ENCODE measurements around the gene ATG14. TPM values are rescaled to one million over a fixed set of nuclear protein-coding genes. Genes with fewer than 3 reads are reported as not detected.

Gene ATG14
- total RNA-seq, 1 experiment from 2014 or later = 13.6 TPM

- peaks cover 14% of the 10 kb centered on the region; the same call in 1 of the 2 replicates for H3F3A ChIP-seq (ENCODE audit: insufficient read depth, low read depth)
- CTCF ChIA-PET = no interaction called here
Observed at GRCh38 chr14:55382483-55382882, 29.1 kb downstream of the ATG14 start.

GRCh38 chr14:55381561-55381960 lies 30.1 kb downstream of the ATG14 start:
- H3F3A ChIP-seq (ENCODE audit: insufficient read depth, low read depth) = peaks cover 11% of the 10 kb centered on the region; the same call in 1 of the 2 replicates
- no peak overlapping the region for H3K4me2 ChIP-seq
- no peak overlapping the region for H3K4me3 ChIP-seq
- H4K20me1 ChIP-seq (ENCODE audit: insufficient read depth) = 0 out of 2 replicates have a peak, but pooled peaks cover 4% of the 10 kb centered on the region
- no peaks in the 10 kb centered on the region for H3K9me2 ChIP-seq (ENCODE audit: insufficient read depth)
- ChIA-PET POLR2A (ENCODE audit: unreplicated experiment) (interaction anchor here (0.7 kb wide), 1 partner anchor 53 kb away, joined by 4 read pairs; no protein-coding TSS in a partner anchor), CTCF (no interaction called here)
- no peaks in the 10 kb centered on the region for H3K79me2 ChIP-seq (ENCODE audit: low read depth)
- H3K27me3 ChIP-seq (ENCODE audit: insufficient read depth, low read depth) = no peaks in the 10 kb centered on the region
- no peak overlapping the region for H2AFZ ChIP-seq
- TF ChIP-seq CTCF (conservative IDR thresholded peaks at IDR 0.05) (no peak), EZH2 (IDR thresholded peaks at IDR 0.05; ENCODE audit: low read depth) (no peak)
- no peak for DNase-seq
- no TSS peak for BruUV-seq (replicated peaks)
- H3K27ac ChIP-seq = no peak overlapping the region; the same call in 1 of the 2 replicates
- peaks cover 8% of the 10 kb centered on the region; the same call in 1 of the 2 replicates for H3K36me3 ChIP-seq (ENCODE audit: low read depth)
- 0 out of 2 replicates have a peak, but pooled peaks cover 13% of the 10 kb centered on the region for H3K4me1 ChIP-seq (replicated peaks; ENCODE audit: insufficient read depth)
- intact Hi-C loops (cut with micrococcal nuclease; ENCODE audit: unreplicated experiment) = no loop called here
- H3K9me3 ChIP-seq (ENCODE audit: insufficient read depth, low read depth) = no peaks in the 10 kb centered on the region

More at GRCh38 chr14:55382483-55382882, 29.1 kb downstream of the ATG14 start:
- Histone ChIP-seq H3K79me2 (ENCODE audit: low read depth) (no peaks in the 10 kb centered on the region), H3K9me2 (ENCODE audit: insufficient read depth) (no peaks in the 10 kb centered on the region), H2AFZ (no peak overlapping the region), H3K36me3 (ENCODE audit: low read depth) (peaks cover 7% of the 10 kb centered on the region; the same call in 1 of the 2 replicates), H3K27ac (no peak overlapping the region), H3K4me2 (no peak overlapping the region), H3K9me3 (ENCODE audit: insufficient read depth, low read depth) (no peaks in the 10 kb centered on the region), H3K27me3 (ENCODE audit: insufficient read depth, low read depth) (no peaks in the 10 kb centered on the region), H3K4me1 (replicated peaks; ENCODE audit: insufficient read depth) (0 out of 2 replicates have a peak, but pooled peaks cover 13% of the 10 kb centered on the region), H3K4me3 (no peak overlapping the region), H4K20me1 (ENCODE audit: insufficient read depth) (0 out of 2 replicates have a peak, but pooled peaks cover 4% of the 10 kb centered on the region)
- BruUV-seq (replicated peaks) = no TSS peak
- POLR2A ChIA-PET (ENCODE audit: unreplicated experiment) = no interaction called here
- TF ChIP-seq CTCF (conservative IDR thresholded peaks at IDR 0.05) (no peak), EZH2 (IDR thresholded peaks at IDR 0.05; ENCODE audit: low read depth) (no peak)
- intact Hi-C loops (cut with micrococcal nuclease; ENCODE audit: unreplicated experiment) = no loop called here
- DNase-seq = no peak

- Histone ChIP-seq H4K20me1 (ENCODE audit: insufficient read depth) (0 out of 2 replicates have a peak, but pooled peaks cover 4% of the 10 kb centered on the region), H3K4me2 (no peak overlapping the region), H2AFZ (no peak overlapping the region), H3K9me3 (ENCODE audit: insufficient read depth, low read depth) (no peaks in the 10 kb centered on the region), H3K4me1 (replicated peaks; ENCODE audit: insufficient read depth) (0 out of 2 replicates have a peak, but pooled peaks cover 9% of the 10 kb centered on the region), H3K36me3 (ENCODE audit: low read depth) (peaks cover 10% of the 10 kb centered on the region; the same call in 1 of the 2 replicates), H3K79me2 (ENCODE audit: low read depth) (no peaks in the 10 kb centered on the region), H3K4me3 (no peak overlapping the region), H3F3A (ENCODE audit: insufficient read depth, low read depth) (peaks cover 11% of the 10 kb centered on the region; the same call in 1 of the 2 replicates), H3K27ac (no peak overlapping the region; the same call in 1 of the 2 replicates), H3K27me3 (ENCODE audit: insufficient read depth, low read depth) (no peaks in the 10 kb centered on the region), H3K9me2 (ENCODE audit: insufficient read depth) (no peaks in the 10 kb centered on the region)
- BruUV-seq (replicated peaks) = no TSS peak
- TF ChIP-seq EZH2 (IDR thresholded peaks at IDR 0.05; ENCODE audit: low read depth) (no peak), CTCF (conservative IDR thresholded peaks at IDR 0.05) (no peak)
- POLR2A ChIA-PET (ENCODE audit: unreplicated experiment) = interaction anchor here (0.7 kb wide), 1 partner anchor 53 kb away, joined by 4 read pairs; no protein-coding TSS in a partner anchor
- intact Hi-C loops (cut with micrococcal nuclease; ENCODE audit: unreplicated experiment) = no loop called here
- CTCF ChIA-PET = no interaction called here
- no peak for DNase-seq
Observed at GRCh38 chr14:55381040-55381439, 30.6 kb downstream of the ATG14 start.
